Natural killer cell treated with Interleukin-12 subunit alpha and Interleukin-12 subunit beta and Interleukin-15 and Interleukin-18, amount 100 ng/mL, for 72 hours (primary cell): ENCODE data around the gene TMEM259. TPM values are rescaled to one million over a fixed set of nuclear protein-coding genes. Genes with fewer than 3 reads are reported as not detected.

Experiments
- ATAC-seq, 2 donors: fragments of 150-1000 bp; cut with Tn5 transposase in 1 of 2; sonication (Bioruptor Pico), chemical (Tn5 transposase) in 1 of 2; 2 replicates each; pipeline ENCODE4 v1.10.0; 2021
- DNase-seq: peaks from one replicate; pipeline ENCODE4 v3.0.0; 2022; ENCODE audit warnings: low spot score
- H3K27ac Mint-ChIP-seq, 2 donors: 1 replicate in 1 of 2; 2 replicates in 1 of 2; pipeline ENCODE4 v1.8.0; 2022; ENCODE audit warnings: mixed read lengths in 2 of 2, mild to moderate bottlenecking in 1 of 2, moderate library complexity in 1 of 2
- H3K27me3 Mint-ChIP-seq, 2 donors: 1 replicate in 1 of 2; 2 replicates in 1 of 2; pipeline ENCODE4 v1.8.0; 2022; ENCODE audit warnings: mixed read lengths in 2 of 2
- H3K36me3 Mint-ChIP-seq: one replicate; pipeline ENCODE4 v1.8.0; 2022; ENCODE audit warnings: mixed read lengths
- H3K4me1 Mint-ChIP-seq, 2 donors: 1 replicate in 1 of 2; 2 replicates in 1 of 2; pipeline ENCODE4 v1.8.0; 2022; ENCODE audit warnings: low read depth in 2 of 2, mixed read lengths in 2 of 2, mild to moderate bottlenecking in 1 of 2
- H3K4me3 Mint-ChIP-seq: one replicate; pipeline ENCODE4 v1.8.0; 2022; ENCODE audit warnings: mixed read lengths
- H3K9me3 Mint-ChIP-seq: 2 replicates; pipeline ENCODE4 v1.8.0; 2022; ENCODE audit warnings: mixed read lengths
- total RNA-seq, 2 donors: library from RNA; stranded (reverse); gene quantifications; one replicate each; pipeline ENCODE4 v1.2.3, GENCODE V29; 2022

Gene TMEM259
- total RNA-seq, 2 donors from 2014 or later = 150 to 267 TPM

DNA sequence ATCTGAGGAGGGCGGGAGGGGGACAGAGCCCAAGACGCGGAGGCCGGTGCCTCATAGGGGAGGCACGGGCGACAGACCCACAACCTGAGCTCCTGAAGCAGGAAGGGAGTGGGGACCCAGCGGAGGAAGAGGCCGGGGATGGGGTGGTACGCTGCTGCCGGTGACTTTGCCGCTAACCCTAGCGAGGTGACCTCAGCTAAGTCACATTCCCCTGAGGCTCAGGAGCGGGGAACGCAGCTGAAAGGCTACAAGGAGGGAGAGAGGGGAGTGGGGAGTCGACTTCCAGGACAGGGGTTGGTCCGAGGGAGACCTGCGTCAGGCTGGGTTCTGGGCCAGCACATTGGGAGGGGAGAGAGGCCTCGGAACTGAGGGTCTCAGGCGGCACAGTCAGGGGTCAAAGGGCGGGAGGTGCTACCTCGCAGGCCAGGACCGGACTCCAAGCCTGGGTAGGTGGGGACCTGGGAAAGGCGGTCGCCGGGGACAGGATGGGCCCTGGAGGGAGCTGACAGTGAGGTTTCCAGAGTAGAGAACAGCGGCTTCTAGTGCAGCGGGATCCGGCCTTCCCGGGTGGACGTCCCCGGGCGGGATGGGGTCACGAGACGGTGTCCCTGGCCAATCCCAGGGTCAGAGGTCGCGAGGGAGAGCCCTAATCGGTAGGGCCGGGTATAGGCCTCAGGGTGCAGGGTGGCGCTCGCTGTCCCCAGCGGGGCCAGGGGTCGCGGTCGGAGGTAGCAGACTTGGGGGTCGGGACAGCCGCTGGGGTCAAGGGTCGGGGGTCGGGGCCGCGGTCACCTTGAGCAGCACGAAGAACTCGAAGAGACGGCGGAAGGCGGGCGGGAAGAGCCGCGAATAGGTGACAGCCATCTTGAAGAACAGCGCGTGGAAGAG, 699 bp downstream of the TMEM259 start:
- peaks cover 23 to 28% of the 10 kb centered on the region in 2 donors for H3K4me1 Mint-ChIP-seq
- no peaks in the 10 kb centered on the region for H3K9me3 Mint-ChIP-seq
- DNase-seq (no peak), ATAC-seq (no peak)
- H3K4me3 Mint-ChIP-seq = peak overlapping the region; percentile 99
- no peaks in the 10 kb centered on the region for H3K27me3 Mint-ChIP-seq
- H3K36me3 Mint-ChIP-seq = no peaks in the 10 kb centered on the region
- peak overlapping the region; percentile 93 to 99 for H3K27ac Mint-ChIP-seq

DNA sequence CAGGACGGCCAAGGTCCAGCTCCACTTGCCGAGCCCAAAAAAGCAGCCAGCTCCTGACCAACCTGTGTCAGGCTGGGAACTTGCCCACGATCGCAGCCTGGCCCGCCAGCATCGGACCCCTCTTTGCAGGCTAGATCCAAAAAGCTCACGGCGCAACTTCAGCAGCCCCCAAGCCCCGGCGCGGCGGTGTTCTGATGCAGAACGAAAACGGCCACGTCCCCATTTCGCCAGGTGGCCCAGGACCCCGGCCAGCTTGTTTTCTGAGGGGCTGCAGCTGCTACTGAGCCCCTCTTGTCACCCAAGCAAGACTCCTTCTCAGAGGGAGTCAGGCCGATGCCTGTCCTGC, 1.3 kb downstream of the TMEM259 start:
- DNase-seq (no peak), ATAC-seq (no peak)
- H3K27me3 Mint-ChIP-seq = no peaks in the 10 kb centered on the region
- H3K36me3 Mint-ChIP-seq = no peaks in the 10 kb centered on the region
- peak overlapping the region; percentile 99 for H3K4me3 Mint-ChIP-seq
- peak overlapping the region; percentile 93 to 99 for H3K27ac Mint-ChIP-seq
- no peaks in the 10 kb centered on the region for H3K9me3 Mint-ChIP-seq
- H3K4me1 Mint-ChIP-seq = peaks cover 23 to 28% of the 10 kb centered on the region in 2 donors

DNA sequence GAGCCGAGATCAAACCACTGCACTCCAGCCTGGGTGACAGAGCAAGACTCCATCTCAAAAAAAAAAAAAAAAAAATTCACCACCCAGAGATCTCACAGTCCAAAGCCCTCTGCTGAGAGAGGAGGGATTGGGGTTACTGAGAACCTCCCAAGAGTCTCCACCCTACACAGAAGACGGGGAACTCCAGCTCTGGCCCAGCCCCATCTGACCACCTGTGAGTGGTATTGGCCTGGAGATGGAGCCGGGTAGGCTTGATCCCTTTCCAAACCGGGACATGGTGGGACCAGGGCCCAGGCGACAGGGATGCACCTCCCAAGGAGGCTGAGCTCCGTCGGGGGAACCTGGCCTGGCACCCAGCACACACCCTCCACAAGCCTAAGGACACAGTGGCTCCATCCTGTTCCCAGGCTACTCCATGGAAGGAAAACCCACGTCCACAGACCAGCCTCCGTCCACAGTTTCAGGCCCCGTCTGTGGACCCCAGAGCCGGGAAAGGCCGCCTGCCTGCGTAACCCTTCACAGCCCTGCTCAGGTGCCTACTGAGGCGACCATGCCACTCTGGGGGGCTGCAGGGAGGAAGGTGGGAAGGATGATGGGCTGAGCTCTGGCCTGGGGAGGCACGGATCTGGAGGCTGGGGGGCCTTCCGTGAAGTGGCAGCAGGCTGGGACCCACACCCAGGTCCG, 1.8 kb downstream of the TMEM259 start:
- peak overlapping the region; percentile 99 for H3K4me3 Mint-ChIP-seq
- ATAC-seq = no peak
- DNase-seq = no peak
- H3K9me3 Mint-ChIP-seq = no peaks in the 10 kb centered on the region
- H3K4me1 Mint-ChIP-seq = peaks cover 26 to 28% of the 10 kb centered on the region in 2 donors
- H3K36me3 Mint-ChIP-seq = no peaks in the 10 kb centered on the region
- no peak overlapping the region for H3K27ac Mint-ChIP-seq
- no peaks in the 10 kb centered on the region for H3K27me3 Mint-ChIP-seq

DNA sequence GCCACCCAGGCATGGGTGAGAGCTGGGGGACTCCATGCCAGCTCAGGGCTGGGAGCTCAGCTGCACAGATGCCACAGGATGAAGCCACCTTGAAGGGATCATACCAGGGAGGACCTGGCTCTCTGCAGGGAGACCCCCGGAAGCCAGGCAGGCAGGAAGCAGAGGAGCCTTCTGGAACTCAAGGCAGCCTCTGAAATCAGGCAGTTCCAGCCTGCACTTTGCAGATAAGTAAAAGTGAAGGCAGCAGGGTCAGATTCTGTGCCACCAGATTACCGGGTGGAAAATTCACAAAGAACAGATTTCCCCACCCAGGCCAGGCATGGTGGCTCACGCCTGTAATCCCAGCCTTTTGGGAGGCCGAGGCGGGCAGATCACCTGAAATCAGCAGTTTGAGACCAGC, 2.5 kb downstream of the TMEM259 start:
- Mint-ChIP-seq H3K4me1 (peaks cover 26 to 28% of the 10 kb centered on the region in 2 donors), H3K27ac (peak overlapping the region; percentile 39 to 64), H3K27me3 (no peaks in the 10 kb centered on the region), H3K4me3 (peak overlapping the region; percentile 99), H3K36me3 (no peaks in the 10 kb centered on the region), H3K9me3 (no peaks in the 10 kb centered on the region)
- ATAC-seq (no peak), DNase-seq (no peak)

DNA sequence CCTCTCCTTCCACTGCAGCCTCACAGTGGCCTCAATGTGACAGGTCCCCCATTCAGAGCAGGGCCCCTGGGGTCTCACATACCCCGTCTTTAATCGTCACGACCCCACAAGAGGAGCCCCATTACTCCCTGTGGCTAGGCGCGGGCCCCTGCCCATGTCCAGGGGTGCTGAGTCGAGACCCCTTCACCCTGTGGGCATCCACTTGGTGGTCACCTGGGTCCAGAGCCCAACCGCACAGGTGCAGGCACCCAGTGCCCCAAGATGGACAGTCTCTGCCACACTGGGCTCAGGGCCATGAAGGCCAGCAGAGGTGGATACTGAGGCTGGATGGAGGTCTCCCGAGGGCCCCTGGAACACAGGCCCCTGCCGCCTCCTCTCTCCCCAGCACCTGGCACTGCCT, 3.0 kb downstream of the TMEM259 start:
- no peaks in the 10 kb centered on the region for H3K27me3 Mint-ChIP-seq
- H3K4me3 Mint-ChIP-seq = peak overlapping the region; percentile 99
- H3K36me3 Mint-ChIP-seq = no peaks in the 10 kb centered on the region
- H3K9me3 Mint-ChIP-seq = no peaks in the 10 kb centered on the region
- no peak for ATAC-seq
- H3K4me1 Mint-ChIP-seq = peaks cover 26 to 28% of the 10 kb centered on the region in 2 donors
- H3K27ac Mint-ChIP-seq = peak overlapping the region; percentile 39 to 64
- DNase-seq = no peak

DNA sequence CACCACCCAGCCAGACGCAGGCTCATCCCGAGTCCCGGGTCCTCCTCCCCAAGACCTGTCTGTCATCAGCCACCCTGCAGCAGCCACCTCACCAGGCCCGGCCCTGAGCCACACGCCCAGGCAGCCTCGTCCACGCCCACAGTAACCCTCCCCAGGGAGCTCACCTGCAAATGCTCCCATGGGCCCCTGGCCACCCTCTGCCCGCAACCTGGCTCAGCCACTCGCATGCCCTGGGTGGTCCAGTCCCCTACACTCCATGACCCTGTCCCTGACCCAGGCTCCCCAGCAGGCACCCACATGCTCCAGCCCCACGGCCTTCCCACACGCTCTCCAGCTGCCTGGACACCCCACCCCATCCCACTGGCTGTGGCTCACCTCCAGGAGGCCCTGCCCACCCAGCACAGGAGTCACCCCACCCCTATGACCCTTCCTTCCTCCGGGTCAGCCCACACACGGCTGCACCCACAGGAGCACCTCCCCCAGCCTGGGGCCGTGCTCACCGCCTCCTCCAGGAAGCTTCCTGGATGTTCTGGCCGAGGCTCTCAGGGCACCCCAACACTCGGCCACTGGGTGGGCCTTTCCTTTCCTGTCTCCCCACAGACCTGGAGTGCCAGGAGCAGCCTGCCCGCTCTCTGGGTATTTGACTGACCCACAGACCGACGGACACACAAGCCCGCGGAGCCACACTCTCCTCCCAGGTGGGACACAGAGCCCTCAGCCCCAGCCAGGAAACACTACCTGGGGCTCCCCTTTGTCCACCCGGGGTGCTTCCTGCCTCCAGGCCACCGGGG, 3.6 kb downstream of the TMEM259 start:
- Mint-ChIP-seq H3K9me3 (no peaks in the 10 kb centered on the region), H3K4me1 (peaks cover 26 to 28% of the 10 kb centered on the region in 2 donors), H3K36me3 (no peaks in the 10 kb centered on the region), H3K27ac (peak overlapping the region; percentile 39 to 64), H3K4me3 (peak overlapping the region; percentile 31), H3K27me3 (no peaks in the 10 kb centered on the region)
- DNase-seq = no peak
- ATAC-seq = no peak

DNA sequence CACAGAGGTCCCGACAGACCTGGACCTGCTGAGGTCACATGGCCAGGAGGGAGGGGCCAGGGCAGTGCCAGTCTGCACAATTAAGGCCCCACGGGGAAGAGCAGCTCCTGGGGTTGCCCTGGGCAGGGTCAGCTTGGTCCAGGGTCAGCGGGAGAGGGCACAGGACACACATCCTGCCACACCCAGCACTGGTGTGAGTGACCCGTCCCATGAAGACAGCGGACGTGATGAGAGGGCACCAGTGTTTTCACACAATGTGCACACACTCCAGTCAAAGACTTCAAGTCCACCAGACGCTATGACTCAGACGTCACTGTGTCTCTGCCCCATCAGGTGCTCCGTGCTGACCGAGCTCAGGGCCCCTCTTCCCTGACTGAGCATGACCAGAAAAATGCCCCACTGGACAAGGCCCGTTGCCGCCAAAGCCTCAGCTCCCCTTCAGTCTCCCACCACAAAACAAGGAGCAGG, 4.2 kb downstream of the TMEM259 start:
- no peak for DNase-seq
- H3K36me3 Mint-ChIP-seq = no peaks in the 10 kb centered on the region
- no peak for ATAC-seq
- no peaks in the 10 kb centered on the region for H3K9me3 Mint-ChIP-seq
- no peaks in the 10 kb centered on the region for H3K27me3 Mint-ChIP-seq
- H3K27ac Mint-ChIP-seq = peak overlapping the region in 1 of 2 donors; percentile 64
- peak overlapping the region; percentile 31 for H3K4me3 Mint-ChIP-seq
- peaks cover 24 to 26% of the 10 kb centered on the region in 2 donors for H3K4me1 Mint-ChIP-seq

DNA sequence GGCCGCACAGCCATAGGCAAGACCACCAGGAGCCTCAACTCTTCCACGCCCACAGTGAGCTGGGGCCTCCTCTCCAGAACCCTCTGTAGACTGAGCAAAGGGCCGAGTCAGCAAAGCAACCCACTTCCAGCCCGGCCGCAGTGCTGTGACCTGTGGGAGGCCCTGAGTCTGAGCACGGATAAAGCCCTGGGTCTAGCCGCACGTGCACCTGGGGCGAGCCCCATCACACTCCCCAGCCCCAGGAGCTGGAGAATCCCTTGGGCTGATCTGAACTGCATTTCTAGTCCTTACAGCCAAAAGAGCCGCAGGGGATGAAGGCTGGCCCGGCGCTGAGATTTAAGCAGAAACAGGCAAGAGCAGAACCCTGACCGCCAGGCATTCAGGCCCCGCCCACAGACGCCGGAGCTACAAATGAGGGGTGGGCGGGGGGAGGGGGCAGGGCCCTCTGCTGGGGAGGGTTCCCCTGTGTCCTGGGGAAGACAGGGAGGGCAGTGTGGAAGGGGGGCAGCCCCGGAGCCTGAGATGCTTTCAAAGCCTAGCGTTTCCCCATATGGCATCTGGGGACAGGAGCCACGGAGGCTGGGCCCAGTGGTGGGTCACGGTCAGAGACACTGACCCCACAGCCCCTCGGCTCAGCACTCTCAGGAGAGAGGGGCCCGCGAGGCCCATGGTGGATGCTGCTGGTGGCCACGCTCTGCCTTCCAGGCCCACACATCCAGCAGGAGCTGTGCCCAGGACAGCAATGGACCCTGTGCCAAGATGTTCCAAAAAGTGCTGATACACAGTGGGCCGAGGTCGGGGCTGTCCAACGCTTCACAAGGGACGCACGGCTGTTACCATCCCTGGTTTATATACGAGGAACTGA, 4.9 kb downstream of the TMEM259 start:
- H3K4me3 Mint-ChIP-seq = no peak overlapping the region

DNA sequence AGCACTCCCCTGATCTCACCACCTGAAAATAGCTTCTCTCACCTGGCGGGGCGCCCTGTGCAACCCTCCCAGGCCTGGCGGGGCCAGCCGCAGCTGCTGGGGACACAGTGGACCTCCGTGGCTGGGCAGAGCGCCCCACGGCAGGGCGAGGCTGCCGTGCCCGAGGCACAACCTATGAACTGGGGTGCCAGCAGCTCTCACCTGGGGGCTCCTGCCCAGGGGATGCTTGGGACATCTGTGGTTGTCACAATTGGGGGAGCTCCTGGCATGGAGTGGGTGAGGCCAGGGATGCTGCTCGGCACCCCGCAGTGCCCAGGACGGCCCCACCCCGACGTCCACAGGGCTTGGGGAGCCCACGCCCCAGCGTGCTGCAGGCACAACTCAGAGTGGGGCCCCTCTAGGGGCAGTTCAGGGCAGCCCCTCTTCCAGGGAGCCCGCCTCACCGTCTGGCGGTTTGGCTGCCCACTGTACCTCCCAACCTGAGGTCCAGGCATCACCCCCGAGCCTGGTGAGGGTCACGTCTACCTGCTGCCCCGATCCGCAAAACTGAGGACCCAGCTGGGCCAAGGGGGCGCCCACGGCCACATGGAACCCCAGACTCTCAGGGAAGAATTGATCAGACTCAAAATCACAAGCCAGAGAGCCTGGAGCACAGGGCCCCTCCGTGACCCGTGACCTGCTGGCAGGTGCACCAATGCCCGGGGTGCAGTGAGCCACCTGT, 5.7 kb downstream of the TMEM259 start:
- H3K9me3 Mint-ChIP-seq = no peaks in the 10 kb centered on the region
- peaks cover 18% of the 10 kb centered on the region in 2 donors for H3K4me1 Mint-ChIP-seq
- H3K4me3 Mint-ChIP-seq = no peak overlapping the region
- ATAC-seq (no peak), DNase-seq (no peak)
- no peaks in the 10 kb centered on the region for H3K36me3 Mint-ChIP-seq
- H3K27me3 Mint-ChIP-seq = no peaks in the 10 kb centered on the region
- no peak overlapping the region for H3K27ac Mint-ChIP-seq

More for the DNA sequence above, 4.9 kb downstream of the TMEM259 start:
- H3K4me1 Mint-ChIP-seq = peaks cover 18 to 19% of the 10 kb centered on the region in 2 donors
- no peak overlapping the region for H3K27ac Mint-ChIP-seq
- ATAC-seq (no peak), DNase-seq (no peak)
- H3K9me3 Mint-ChIP-seq = no peaks in the 10 kb centered on the region
- no peaks in the 10 kb centered on the region for H3K27me3 Mint-ChIP-seq
- H3K36me3 Mint-ChIP-seq = no peaks in the 10 kb centered on the region

DNA sequence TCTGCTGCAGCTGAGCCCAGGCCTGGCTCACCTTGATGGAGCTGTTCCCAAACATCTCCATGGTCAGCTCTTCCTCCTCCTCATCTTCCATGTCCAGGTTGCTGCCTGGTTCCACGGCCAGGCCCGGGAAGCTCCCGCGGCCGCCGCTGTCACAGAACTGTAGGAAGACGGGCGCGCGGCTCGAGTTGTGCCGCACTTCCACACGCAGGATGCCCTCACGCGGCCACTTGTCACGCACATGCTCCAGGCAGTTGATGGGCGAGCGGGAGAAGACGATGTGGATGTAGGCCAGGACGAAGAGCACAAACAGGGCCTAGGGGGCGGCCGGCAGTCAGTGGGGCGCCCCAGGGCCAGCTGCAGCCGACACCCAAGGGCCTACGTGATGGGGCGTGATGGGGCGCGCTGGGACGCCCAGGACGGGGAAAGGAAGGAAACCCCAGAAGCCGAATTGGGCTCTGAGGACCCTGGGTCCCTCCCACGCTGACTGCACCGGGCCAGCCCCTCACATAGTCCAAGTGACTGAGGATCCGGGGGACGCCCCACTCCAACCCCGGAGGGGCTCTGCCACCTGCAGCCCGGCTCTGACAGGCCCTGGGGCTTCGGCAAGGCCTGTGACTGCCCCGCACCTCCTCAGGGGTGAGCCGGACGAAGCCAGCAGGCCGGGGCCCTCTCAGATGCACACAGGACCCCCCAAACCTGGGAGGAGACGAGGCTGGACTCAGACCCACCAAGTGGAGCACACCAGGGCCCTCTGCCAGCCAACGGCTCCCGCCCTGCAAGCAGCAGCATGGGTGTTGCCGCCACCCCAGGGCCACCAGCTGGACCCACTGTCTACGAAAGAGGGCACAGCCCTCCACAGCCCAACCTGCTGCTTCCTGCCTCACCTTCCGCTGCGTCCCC, 6.5 kb downstream of the TMEM259 start:
- no peak overlapping the region for H3K27ac Mint-ChIP-seq
- no peaks in the 10 kb centered on the region for H3K36me3 Mint-ChIP-seq
- H3K4me3 Mint-ChIP-seq = no peak overlapping the region
- H3K4me1 Mint-ChIP-seq = peaks cover 14 to 15% of the 10 kb centered on the region in 2 donors
- no peaks in the 10 kb centered on the region for H3K9me3 Mint-ChIP-seq
- ATAC-seq (no peak), DNase-seq (no peak)
- no peaks in the 10 kb centered on the region for H3K27me3 Mint-ChIP-seq

DNA sequence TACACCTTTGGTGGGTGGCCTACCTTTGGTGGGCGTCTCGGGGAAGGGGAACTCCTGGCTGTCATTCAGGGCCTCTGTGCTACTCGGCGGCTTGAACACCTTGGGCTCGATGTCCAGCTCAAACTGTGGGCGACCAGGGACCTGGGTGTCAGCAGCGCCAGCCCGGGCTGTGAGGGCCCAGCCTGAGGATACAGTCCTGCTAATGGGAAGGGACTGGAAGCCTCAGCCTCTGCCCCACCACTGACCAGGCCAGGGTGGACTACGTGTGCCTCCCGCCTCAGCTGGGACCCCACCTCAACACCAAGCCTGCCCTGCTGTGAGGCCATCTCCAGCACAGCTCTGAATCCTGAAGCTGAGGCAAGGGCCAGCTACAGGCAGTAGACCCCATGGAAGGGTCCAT, 7.7 kb downstream of the TMEM259 start:
- no peaks in the 10 kb centered on the region for H3K36me3 Mint-ChIP-seq
- ATAC-seq (no peak), DNase-seq (no peak)

DNA sequence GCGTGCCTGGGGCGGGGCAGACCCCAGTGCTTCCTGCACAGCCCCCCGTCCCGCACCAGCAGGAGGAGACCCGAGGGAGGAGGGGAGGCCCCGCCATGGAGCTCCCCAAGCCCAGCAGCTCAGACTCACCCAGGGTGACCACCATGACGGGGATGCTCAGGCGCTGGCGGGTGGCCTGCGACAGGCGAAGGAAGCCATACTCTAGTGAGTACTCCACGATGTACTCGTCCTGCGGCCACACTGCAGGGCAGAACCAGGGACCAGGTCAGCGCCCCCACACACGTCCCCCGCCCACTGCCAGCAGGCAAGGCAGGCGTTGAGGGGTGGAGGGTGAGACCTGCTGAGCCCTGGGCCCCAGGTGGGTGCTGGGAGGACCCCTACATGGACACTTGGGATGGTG, 8.6 kb downstream of the TMEM259 start:
- Mint-ChIP-seq H3K27me3 (no peaks in the 10 kb centered on the region), H3K27ac (no peak overlapping the region), H3K4me3 (no peak overlapping the region), H3K36me3 (no peaks in the 10 kb centered on the region), H3K9me3 (no peaks in the 10 kb centered on the region), H3K4me1 (peaks cover 6 to 8% of the 10 kb centered on the region in 2 donors)
- ATAC-seq (no peak), DNase-seq (no peak)

More for the DNA sequence above, 7.7 kb downstream of the TMEM259 start:
- no peaks in the 10 kb centered on the region for H3K27me3 Mint-ChIP-seq
- H3K9me3 Mint-ChIP-seq = no peaks in the 10 kb centered on the region
- peaks cover 14 to 15% of the 10 kb centered on the region in 2 donors for H3K4me1 Mint-ChIP-seq
- H3K27ac Mint-ChIP-seq = no peak overlapping the region
- no peak overlapping the region for H3K4me3 Mint-ChIP-seq
